BJ (cell line): ENCODE measurements around the gene RPN1. TPM values are rescaled to one million over a fixed set of nuclear protein-coding genes. Genes with fewer than 3 reads are reported as not detected.
"Not testable (repeated sequence)": the region's sequence is repeated elsewhere in the genome, so short reads cannot be mapped to it uniquely, and the experiment has no call there.

Experiments used
- CTCF ChIA-PET: fragments of 350-600 bp; formaldehyde crosslinking; extraction: SDS; loops from one replicate; lab custom pipeline; 2021; ENCODE audit warnings: antibody characterized with exemption, inconsistent platforms; lab: Yijun Ruan, JAX
- POLR2A ChIA-PET: fragments of 300-600 bp; sonication (Branson Sonifier 250); formaldehyde crosslinking; extraction: SDS; loops from one replicate; lab custom pipeline; 2021; ENCODE audit warnings: antibody characterized with exemption; lab: Charles Lee
- DNase-seq: peaks from one replicate; pipeline ENCODE4 v3.0.0-alpha.2; 2011; ENCODE audit warnings: low read depth
- H3K27me3 ChIP-seq: 2 replicates; pipeline ENCODE4 v1.6.0; 2011; ENCODE audit warnings: low read length; ENCODE audit not compliant: control insufficient read depth, insufficient read depth
- H3K36me3 ChIP-seq: 2 replicates; pipeline ENCODE4 v1.5.1; 2011; ENCODE audit warnings: low read length; ENCODE audit not compliant: control insufficient read depth, insufficient read depth
- H3K4me3 ChIP-seq: 2 replicates; pipeline ENCODE4 v1.5.1; 2011; ENCODE audit warnings: low read depth, mild to moderate bottlenecking, control low read depth, low read length
- polyA plus RNA-seq: library from polyadenylated mRNA; depleted of rRNA; stranded (reverse); fragments of >200 nt; gene quantifications from 2 replicates; pipeline ENCODE4 v1.2.3, GENCODE V29; 2011
- TF ChIP-seq, protein P1 (sequence below): IDR thresholded peaks from 2 replicates; pipeline ENCODE4 v1.5.1; 2011; ENCODE audit warnings: low read depth, mild to moderate bottlenecking, control low read depth, inconsistent platforms, low read length, moderate library complexity; ENCODE audit not compliant: insufficient read depth

RPN1 gene
- polyA plus RNA-seq, 1 experiment: 370 TPM

DNA sequence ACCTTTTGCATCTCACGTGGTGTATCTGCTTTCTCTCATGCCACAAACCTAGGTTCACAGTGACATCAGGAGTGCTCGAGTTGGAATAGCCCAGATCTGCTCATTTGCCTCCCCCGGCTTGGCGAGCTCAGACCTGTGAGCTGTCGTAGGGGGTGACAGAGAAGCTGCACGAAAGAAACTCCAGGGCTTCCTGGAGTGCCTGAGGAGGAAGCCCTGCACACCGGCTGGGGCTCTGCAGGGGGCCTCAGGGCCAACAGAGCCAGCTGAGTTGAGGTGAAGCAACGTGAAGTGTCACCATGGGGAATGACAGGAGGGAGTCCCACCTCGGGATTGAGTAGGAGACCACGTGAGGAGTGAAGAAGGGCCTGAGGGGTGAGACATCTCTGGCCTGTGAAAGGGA lies 62.5 kb downstream of the RPN1 start:
- CTCF ChIA-PET: interaction anchor here (0.7 to 1.4 kb wide), 2 partner anchors 162 to 493 kb away, joined by 4 to 5 read pairs; no protein-coding TSS in a partner anchor
- Histone ChIP-seq H3K27me3 (peaks cover 2% of the 10 kb centered on the region; the same call in 1 of the 2 replicates), H3K4me3 (no peak overlapping the region), H3K36me3 (no peaks in the 10 kb centered on the region; the same call in 1 of the 2 replicates)
- TF ChIP-seq, protein P1, sequence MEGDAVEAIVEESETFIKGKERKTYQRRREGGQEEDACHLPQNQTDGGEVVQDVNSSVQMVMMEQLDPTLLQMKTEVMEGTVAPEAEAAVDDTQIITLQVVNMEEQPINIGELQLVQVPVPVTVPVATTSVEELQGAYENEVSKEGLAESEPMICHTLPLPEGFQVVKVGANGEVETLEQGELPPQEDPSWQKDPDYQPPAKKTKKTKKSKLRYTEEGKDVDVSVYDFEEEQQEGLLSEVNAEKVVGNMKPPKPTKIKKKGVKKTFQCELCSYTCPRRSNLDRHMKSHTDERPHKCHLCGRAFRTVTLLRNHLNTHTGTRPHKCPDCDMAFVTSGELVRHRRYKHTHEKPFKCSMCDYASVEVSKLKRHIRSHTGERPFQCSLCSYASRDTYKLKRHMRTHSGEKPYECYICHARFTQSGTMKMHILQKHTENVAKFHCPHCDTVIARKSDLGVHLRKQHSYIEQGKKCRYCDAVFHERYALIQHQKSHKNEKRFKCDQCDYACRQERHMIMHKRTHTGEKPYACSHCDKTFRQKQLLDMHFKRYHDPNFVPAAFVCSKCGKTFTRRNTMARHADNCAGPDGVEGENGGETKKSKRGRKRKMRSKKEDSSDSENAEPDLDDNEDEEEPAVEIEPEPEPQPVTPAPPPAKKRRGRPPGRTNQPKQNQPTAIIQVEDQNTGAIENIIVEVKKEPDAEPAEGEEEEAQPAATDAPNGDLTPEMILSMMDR: no peak
- DNase-seq: no peak
- POLR2A ChIA-PET: no interaction called here

DNA sequence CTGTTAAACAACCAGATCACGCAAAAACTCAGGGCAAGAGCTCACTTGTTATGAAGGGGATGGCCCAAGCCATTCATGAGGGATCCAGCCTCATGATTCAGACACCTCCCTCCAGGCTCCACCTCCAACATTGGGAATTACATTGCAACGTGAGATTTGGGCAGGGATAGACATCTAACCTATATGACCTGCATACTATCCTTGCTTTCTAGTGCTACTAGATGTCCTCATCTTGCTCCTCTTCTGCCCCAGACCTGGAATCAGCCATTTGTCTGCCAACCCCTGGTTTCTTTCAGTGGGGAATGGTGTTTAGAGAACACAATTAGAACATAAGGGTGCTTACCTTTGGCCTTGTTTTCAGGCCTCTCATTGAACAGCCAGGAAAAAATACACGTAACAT lies 63.2 kb downstream of the RPN1 start:
- ChIA-PET CTCF (no interaction called here), POLR2A (no interaction called here)
- no peak for DNase-seq

DNA sequence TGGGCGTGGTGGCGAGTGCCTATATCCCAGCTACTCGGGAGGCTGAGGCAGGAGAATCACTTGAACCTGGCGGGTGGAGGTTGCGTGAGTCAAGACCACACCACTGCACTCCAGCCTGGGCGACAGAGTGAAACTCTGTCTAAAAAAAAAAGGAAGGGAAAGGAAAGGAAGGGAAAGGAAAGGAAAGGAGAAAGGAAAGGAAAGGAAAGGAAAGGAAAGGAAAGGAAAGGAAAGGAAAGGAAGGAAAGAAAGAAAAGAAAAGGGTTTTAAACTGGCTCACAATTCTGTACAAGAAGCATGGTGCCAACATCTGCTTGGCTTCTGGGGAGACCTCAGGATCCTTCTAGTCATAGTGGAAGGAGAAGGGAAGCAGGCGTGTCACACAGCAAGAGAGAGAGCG lies 63.7 kb downstream of the RPN1 start:
- H3K4me3 ChIP-seq, H3K27me3 ChIP-seq, H3K36me3 ChIP-seq, POLR2A ChIA-PET, DNase-seq: not testable (repeated sequence)
- CTCF ChIA-PET: interaction anchor here (0.6 kb wide), 1 partner anchor 171 kb away, joined by 3 read pairs; no protein-coding TSS in a partner anchor

More for the DNA sequence above, 63.2 kb downstream of the RPN1 start:
- peaks cover 2% of the 10 kb centered on the region; the same call in 1 of the 2 replicates for H3K27me3 ChIP-seq
- no peak overlapping the region for H3K4me3 ChIP-seq
- no peaks in the 10 kb centered on the region; the same call in 1 of the 2 replicates for H3K36me3 ChIP-seq
- TF ChIP-seq, protein P1: no peak

DNA sequence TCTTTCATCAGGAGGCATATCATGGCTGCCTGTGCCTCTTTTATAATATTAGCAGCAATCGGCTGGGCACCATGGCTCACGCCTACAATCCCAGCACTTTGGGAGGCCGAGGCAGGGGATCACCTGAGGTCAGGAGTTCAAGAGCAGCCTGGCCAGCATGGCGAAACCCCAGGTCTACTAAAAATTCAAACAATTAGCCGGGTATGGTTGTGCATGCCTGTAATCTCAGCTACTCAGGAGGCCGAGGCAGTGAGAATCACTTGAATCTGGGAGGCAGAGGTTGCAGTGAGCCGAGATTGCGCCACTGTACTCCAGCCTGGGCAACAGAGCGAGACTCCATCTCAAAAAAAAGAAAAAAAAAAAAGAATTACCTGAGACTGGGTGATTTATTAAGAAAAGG lies 64.2 kb downstream of the RPN1 start:
- POLR2A ChIA-PET, H3K4me3 ChIP-seq, H3K36me3 ChIP-seq, H3K27me3 ChIP-seq, DNase-seq: not testable (repeated sequence)
- CTCF ChIA-PET: interaction anchor here (0.6 kb wide), 1 partner anchor 170 kb away, joined by 3 read pairs; no protein-coding TSS in a partner anchor

DNA sequence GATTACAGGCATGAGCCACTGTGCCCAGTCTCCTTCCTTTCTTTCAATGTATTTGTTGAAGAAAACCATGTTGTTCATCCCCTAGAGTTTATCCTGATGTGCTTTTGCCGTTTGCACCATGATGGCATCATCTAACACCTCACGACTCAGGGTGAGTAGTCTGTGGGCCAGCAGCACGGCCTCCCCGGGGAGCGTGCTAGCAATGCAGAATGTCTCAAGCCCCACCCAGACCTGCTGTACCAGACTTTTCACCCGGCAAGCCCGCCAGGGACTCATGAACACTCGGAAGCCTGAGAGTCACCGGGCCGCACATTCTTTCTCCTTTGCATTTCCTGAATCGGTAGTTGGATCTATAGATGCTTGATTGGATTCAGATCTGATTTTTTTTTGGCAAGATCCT lies 64.6 kb downstream of the RPN1 start:
- no peak overlapping the region for H3K4me3 ChIP-seq
- TF ChIP-seq, protein P1: no peak
- CTCF ChIA-PET: interaction anchor here (2.0 to 2.4 kb wide), 3 partner anchors 12 to 491 kb away, joined by 12 to 18 read pairs (median 14); no protein-coding TSS in a partner anchor
- no peaks in the 10 kb centered on the region; the same call in 1 of the 2 replicates for H3K36me3 ChIP-seq
- DNase-seq: no peak
- H3K27me3 ChIP-seq: peaks cover 2% of the 10 kb centered on the region; the same call in 1 of the 2 replicates
- POLR2A ChIA-PET: no interaction called here

DNA sequence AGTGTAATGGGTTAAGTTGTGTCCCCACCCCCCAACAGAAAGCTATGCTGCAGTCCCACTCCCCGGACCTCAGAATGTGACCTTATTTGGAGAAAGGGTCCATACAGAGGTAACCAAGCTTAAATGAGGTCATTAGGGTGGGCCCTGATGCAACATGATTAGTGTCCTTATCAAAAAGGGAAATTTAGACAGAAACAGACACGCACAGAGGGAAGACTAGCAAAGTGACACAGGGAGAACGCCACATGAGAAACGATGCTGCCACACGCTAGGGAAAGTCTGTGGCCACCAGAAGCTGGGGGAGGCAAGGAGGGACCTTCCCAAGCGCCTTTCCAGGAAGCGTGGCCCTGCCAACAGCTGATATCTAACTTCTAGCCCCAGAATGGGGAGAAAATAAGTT lies 65.4 kb downstream of the RPN1 start:
- Histone ChIP-seq H3K27me3 (peaks cover 2% of the 10 kb centered on the region; the same call in 1 of the 2 replicates), H3K4me3 (no peak overlapping the region), H3K36me3 (no peaks in the 10 kb centered on the region; the same call in 1 of the 2 replicates)
- CTCF ChIA-PET: interaction anchor here (1.2 to 3.2 kb wide), 14 partner anchors 11 to 490 kb away, joined by 3 to 42 read pairs (median 7); no protein-coding TSS in a partner anchor
- TF ChIP-seq, protein P1: no peak
- POLR2A ChIA-PET: no interaction called here
- no peak for DNase-seq
